ENCODE data around the gene CCL21.

DNA sequence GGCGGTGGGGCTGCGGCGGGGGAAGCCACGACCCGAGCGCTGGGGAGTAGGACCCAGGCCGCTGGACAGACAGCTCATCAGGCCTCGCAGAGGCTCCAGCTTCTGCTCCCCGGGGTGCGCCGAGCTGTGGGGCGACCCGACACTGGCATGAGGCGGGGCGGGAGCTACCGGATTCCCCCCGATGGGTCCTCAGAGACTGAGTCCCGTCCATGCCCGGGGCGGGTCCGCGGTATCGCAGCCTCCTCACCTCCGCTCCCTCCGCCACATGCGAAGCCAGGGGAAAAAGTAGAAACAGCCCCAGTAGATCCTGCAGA is 44.9 kb downstream of the CCL21 start:
- TF ChIP-seq, protein P1, sequence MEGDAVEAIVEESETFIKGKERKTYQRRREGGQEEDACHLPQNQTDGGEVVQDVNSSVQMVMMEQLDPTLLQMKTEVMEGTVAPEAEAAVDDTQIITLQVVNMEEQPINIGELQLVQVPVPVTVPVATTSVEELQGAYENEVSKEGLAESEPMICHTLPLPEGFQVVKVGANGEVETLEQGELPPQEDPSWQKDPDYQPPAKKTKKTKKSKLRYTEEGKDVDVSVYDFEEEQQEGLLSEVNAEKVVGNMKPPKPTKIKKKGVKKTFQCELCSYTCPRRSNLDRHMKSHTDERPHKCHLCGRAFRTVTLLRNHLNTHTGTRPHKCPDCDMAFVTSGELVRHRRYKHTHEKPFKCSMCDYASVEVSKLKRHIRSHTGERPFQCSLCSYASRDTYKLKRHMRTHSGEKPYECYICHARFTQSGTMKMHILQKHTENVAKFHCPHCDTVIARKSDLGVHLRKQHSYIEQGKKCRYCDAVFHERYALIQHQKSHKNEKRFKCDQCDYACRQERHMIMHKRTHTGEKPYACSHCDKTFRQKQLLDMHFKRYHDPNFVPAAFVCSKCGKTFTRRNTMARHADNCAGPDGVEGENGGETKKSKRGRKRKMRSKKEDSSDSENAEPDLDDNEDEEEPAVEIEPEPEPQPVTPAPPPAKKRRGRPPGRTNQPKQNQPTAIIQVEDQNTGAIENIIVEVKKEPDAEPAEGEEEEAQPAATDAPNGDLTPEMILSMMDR (IDR thresholded peaks at IDR 0.05), result no peak
- no peak for TF ChIP-seq POLR2A (IDR thresholded peaks at IDR 0.05)
